ENCODE results near the gene TARS3. TPM values are rescaled to one million over a fixed set of nuclear protein-coding genes. Genes with fewer than 3 reads are reported as not detected.

Gene TARS3
- polyA plus RNA-seq, 3 donors from 2014 or later = 0.41 to 14.1 (median 6.6) TPM

GRCh38 chr15:101620671-101621070 is 103.6 kb downstream of the TARS3 start:
- no peak overlapping the region for H3K27ac Mint-ChIP-seq
- DNase-seq = no peak
- H3K4me1 Mint-ChIP-seq = peaks cover 7 to 28% of the 10 kb centered on the region in 2 donors
- H3K9me3 Mint-ChIP-seq = no peaks in the 10 kb centered on the region
- no peaks in the 10 kb centered on the region for H3K27me3 Mint-ChIP-seq (ENCODE audit: low read depth in 3 of 3)
- no peak overlapping the region for H3K4me3 Mint-ChIP-seq
- peaks cover 13 to 20% (median 19%) of the 10 kb centered on the region in 3 donors for H3K36me3 Mint-ChIP-seq

DNA sequence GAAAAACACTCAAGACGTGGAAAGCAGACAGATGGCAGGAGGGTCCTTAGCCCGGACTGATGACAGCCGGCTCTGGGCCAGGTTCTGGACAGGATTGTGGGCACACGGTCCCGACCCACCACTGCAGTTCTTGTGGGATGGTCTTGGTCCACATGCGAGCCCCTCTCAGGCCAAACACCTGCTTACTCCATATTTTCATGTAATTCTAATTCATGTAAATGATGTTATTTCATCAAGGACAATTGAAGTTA is 104.7 kb downstream of the TARS3 start:
- H3K4me3 Mint-ChIP-seq = no peak overlapping the region
- no peaks in the 10 kb centered on the region for H3K27me3 Mint-ChIP-seq (ENCODE audit: low read depth in 3 of 3)
- no peaks in the 10 kb centered on the region for H3K9me3 Mint-ChIP-seq
- DNase-seq = no peak
- H3K4me1 Mint-ChIP-seq = peaks cover 7 to 24% of the 10 kb centered on the region in 2 donors
- no peak overlapping the region for H3K27ac Mint-ChIP-seq
- H3K36me3 Mint-ChIP-seq = peaks cover 11 to 17% (median 14%) of the 10 kb centered on the region in 3 donors

- no peak overlapping the region for H3K27ac Mint-ChIP-seq
- H3K4me3 Mint-ChIP-seq = no peak overlapping the region
Observed at GRCh38 chr15:101618851-101619614, 105.2 kb downstream of the TARS3 start.

DNA sequence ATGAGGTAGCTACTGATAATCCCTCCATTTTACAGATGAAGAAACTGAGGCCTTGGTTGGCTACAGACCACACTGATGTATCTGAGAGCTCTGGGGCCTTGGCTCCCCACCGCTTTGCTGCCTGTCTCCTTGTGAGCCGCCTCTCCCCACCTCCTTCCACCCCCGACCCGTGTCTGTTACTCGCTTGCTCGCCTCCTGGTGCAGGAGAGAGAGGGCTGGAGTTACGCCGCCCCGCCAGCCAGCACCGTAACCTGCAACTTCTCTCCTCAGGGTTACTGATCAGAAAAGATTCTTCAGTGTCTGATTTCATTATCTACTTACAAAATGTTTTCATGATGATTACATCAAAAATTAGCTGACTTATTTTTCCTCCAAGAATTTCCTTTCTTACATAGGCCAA is 106.2 kb downstream of the TARS3 start:
- H3K4me1 Mint-ChIP-seq = peaks cover 0 to 9% of the 10 kb centered on the region in 2 donors
- H3K36me3 Mint-ChIP-seq = peaks cover 5 to 8% (median 7%) of the 10 kb centered on the region in 3 donors
- no peaks in the 10 kb centered on the region for H3K27me3 Mint-ChIP-seq (ENCODE audit: low read depth in 3 of 3)
- no peaks in the 10 kb centered on the region for H3K9me3 Mint-ChIP-seq
- no peak overlapping the region for H3K4me3 Mint-ChIP-seq
- no peak overlapping the region for H3K27ac Mint-ChIP-seq
- DNase-seq = no peak

More at GRCh38 chr15:101618851-101619614, 105.2 kb downstream of the TARS3 start:
- Mint-ChIP-seq H3K27me3 (ENCODE audit: low read depth in 3 of 3) (no peaks in the 10 kb centered on the region), H3K36me3 (peaks cover 11 to 14% (median 12%) of the 10 kb centered on the region in 3 donors), H3K4me1 (peaks cover 4 to 19% of the 10 kb centered on the region in 2 donors), H3K9me3 (no peaks in the 10 kb centered on the region)
- DNase-seq = no peak

- Mint-ChIP-seq H3K4me1 (peaks cover 0 to 9% of the 10 kb centered on the region in 2 donors), H3K4me3 (no peak overlapping the region), H3K27ac (no peak overlapping the region), H3K9me3 (no peaks in the 10 kb centered on the region), H3K36me3 (peaks cover 5 to 8% (median 7%) of the 10 kb centered on the region in 3 donors), H3K27me3 (ENCODE audit: low read depth in 3 of 3) (no peaks in the 10 kb centered on the region)
- no peak for DNase-seq
Observed at GRCh38 chr15:101617390-101617965, 106.8 kb downstream of the TARS3 start.

DNA sequence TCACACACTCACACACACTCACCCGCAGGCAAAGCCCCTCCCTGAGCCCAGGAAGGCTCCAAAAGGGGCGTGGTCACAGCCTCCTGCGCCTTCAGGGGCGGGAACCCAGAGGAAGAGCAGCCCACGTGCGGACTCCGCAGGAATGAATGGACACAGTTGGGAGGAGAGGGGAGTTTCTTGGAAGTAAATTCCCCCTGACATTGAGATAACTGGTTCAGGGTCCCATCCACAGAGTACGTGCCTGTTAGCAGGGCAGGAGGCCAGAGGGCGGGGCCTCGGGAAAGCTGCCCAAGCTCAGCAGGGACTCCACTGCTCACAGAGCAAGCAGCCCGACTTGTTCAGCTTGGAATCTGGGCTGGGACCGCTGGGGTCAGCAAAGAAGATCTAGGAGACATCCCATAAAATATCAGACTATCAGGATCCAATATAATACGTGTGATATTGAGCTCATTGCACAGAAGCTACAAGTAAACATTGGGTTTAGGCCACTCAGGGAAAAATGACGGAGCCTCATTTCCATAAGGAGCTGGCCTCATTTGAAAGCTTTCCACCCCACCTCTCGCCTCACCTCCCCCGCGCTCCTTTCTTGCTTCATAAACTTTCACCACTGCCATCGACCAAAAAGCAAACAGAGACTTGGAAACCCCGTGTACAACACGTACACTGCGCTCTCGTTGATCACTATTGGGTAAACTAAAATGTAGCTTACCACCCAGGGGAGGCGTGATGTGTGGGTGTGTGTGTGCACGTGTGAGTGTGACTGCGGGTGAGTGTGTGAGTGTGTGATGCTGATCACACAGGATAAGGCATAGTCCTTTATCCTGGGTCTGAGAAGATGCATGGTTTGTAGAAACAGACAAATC is 108.1 kb downstream of the TARS3 start:
- Mint-ChIP-seq H3K27ac (no peak overlapping the region), H3K4me1 (peaks cover 0 to 4% of the 10 kb centered on the region in 2 donors), H3K27me3 (ENCODE audit: low read depth in 3 of 3) (no peaks in the 10 kb centered on the region), H3K4me3 (no peak overlapping the region), H3K9me3 (no peaks in the 10 kb centered on the region), H3K36me3 (peaks cover 5 to 8% (median 7%) of the 10 kb centered on the region in 3 donors)
- no peak for DNase-seq

DNA sequence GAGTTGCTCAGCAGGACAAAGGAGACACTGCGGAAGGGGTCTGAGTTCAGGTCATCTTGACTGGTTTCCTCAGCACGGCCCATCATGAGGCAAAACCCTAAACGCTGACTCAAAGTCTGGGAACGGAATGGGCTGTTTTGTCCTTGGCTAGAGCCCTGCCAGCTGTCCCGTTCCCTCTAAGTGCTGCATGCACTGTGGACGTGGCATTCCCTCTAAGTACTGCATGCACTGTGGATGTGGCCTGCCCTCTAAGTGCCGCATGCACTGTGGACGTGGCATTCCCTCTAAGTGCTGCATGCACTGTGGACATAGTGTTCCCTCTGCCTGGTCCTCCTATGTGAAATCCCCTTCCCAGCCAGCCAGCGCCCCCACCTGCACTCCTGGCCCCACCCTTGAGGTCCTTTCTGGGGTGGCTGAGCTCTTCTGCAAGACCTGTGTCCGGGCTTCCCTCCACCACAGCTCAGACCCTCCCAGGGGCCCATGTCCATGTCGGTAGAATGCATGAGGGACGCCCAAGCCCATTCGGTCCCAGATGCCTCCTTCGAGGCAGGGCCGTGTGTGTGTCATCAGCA is 108.8 kb downstream of the TARS3 start:
- Mint-ChIP-seq H3K9me3 (no peaks in the 10 kb centered on the region), H3K27me3 (ENCODE audit: low read depth in 3 of 3) (peaks cover 0 to 2% (median 1%) of the 10 kb centered on the region in 3 donors), H3K27ac (no peak overlapping the region), H3K36me3 (peaks cover 5 to 8% (median 7%) of the 10 kb centered on the region in 3 donors), H3K4me1 (peaks cover 0 to 4% of the 10 kb centered on the region in 2 donors), H3K4me3 (no peak overlapping the region)
- DNase-seq = no peak

GRCh38 chr15:101614761-101615160 is 109.5 kb downstream of the TARS3 start:
- Mint-ChIP-seq H3K9me3 (no peaks in the 10 kb centered on the region), H3K27ac (no peak overlapping the region), H3K4me3 (no peak overlapping the region), H3K4me1 (peaks cover 0 to 4% of the 10 kb centered on the region in 2 donors), H3K36me3 (peaks cover 5 to 8% (median 7%) of the 10 kb centered on the region in 3 donors), H3K27me3 (ENCODE audit: low read depth in 3 of 3) (peaks cover 0 to 2% (median 1%) of the 10 kb centered on the region in 3 donors)
- no peak for DNase-seq

DNA sequence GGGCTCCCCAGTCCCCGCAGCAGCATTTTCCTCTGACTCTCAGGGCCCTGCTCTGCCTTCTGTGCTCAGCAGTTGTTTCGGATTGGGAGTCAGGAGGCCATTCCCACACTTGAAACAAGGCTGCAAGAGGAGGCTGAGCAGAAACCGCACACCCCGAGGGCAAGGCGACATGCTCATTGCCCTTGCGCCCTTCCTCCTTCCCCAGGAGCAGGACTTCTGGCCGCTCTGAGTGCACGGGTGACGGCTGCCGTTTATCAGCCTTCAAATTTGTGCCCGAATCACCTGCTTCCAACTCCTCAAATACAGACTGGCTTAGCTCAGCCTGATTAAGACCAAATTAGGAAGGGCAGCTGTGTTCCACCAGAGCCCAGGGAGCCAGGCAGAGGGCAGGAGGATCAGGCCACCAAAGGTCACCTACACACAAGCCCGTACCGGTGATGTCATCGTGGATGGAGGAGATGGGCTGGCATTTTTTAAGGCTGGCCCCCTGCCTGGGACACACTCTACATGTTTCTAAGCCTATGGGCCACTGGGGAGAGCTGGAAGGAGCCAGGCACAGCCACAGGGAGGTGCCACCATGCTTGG is 110.2 kb downstream of the TARS3 start:
- no peak for DNase-seq
- H3K27ac Mint-ChIP-seq = no peak overlapping the region
- H3K9me3 Mint-ChIP-seq = no peaks in the 10 kb centered on the region
- H3K27me3 Mint-ChIP-seq (ENCODE audit: low read depth in 3 of 3) = peaks cover 0 to 2% (median 1%) of the 10 kb centered on the region in 3 donors
- H3K4me3 Mint-ChIP-seq = no peak overlapping the region
- H3K36me3 Mint-ChIP-seq = peaks cover 5 to 8% (median 7%) of the 10 kb centered on the region in 3 donors
- H3K4me1 Mint-ChIP-seq = peaks cover 0 to 4% of the 10 kb centered on the region in 2 donors

- Mint-ChIP-seq H3K27ac (no peak overlapping the region), H3K4me1 (no peaks in the 10 kb centered on the region), H3K36me3 (peaks cover 5 to 8% (median 7%) of the 10 kb centered on the region in 3 donors), H3K4me3 (no peak overlapping the region), H3K27me3 (ENCODE audit: low read depth in 3 of 3) (peaks cover 0 to 2% (median 2%) of the 10 kb centered on the region in 3 donors), H3K9me3 (no peaks in the 10 kb centered on the region)
- no peak for DNase-seq
Observed at GRCh38 chr15:101613130-101614000, 110.9 kb downstream of the TARS3 start.

DNA sequence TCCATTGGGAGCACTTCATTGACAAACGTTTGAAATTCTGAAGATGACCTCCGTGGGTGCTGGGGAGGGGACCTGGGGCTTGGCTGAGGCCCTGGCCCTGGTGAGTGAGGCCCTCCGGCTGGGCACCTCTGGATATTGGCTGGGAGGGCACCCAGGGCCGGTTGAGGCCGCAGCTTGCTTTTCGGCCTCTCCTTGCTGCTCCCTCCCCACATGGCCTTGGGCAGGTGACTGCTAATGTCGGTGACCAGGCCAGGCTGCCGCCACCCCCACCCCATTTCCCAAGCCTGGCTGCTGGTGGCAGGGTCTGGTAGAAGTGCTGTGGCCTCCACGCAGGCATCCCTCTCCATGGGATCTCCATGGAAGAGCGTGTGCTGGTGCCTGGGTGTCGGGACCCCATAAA is 111.6 kb downstream of the TARS3 start:
- Mint-ChIP-seq H3K27me3 (ENCODE audit: low read depth in 3 of 3) (peaks cover 0 to 2% (median 2%) of the 10 kb centered on the region in 3 donors), H3K36me3 (peaks cover 4 to 8% (median 5%) of the 10 kb centered on the region in 3 donors), H3K4me1 (no peaks in the 10 kb centered on the region), H3K27ac (no peak overlapping the region), H3K4me3 (no peak overlapping the region), H3K9me3 (no peaks in the 10 kb centered on the region)
- no peak for DNase-seq

GRCh38 chr15:101611580-101612299 is 112.5 kb downstream of the TARS3 start:
- Mint-ChIP-seq H3K27ac (no peak overlapping the region), H3K4me3 (no peak overlapping the region), H3K4me1 (no peaks in the 10 kb centered on the region), H3K27me3 (ENCODE audit: low read depth in 3 of 3) (peaks cover 0 to 2% (median 2%) of the 10 kb centered on the region in 3 donors), H3K36me3 (peaks cover 0 to 2% (median 2%) of the 10 kb centered on the region in 3 donors), H3K9me3 (no peaks in the 10 kb centered on the region)
- no peak for DNase-seq
